SJSA1 (cell line): ENCODE measurements around the gene ALOX15B. TPM values are rescaled to one million over a fixed set of nuclear protein-coding genes. Genes with fewer than 3 reads are reported as not detected.
A peak's percentile ranks its signal among the peaks of the same experiment; 100 is the strongest.

ENCODE experiments used
- DNase-seq, 2 experiments: peaks; one replicate each; pipeline ENCODE4 v3.0.0-alpha.2; 2015 to 2020; ENCODE audit warnings: low spot score in 2 of 2, low read depth in 1 of 2
- H3K27ac ChIP-seq: fragments of 250-450 bp; sonication (Bioruptor Pico); 2 replicates; pipeline ENCODE4 v1.5.1; 2020; ENCODE audit warnings: mild to moderate bottlenecking, moderate library complexity
- H3K27me3 ChIP-seq: fragments of 250-450 bp; sonication (Bioruptor Pico); replicated peaks from 2 replicates; pipeline ENCODE4 v1.5.1; 2020; ENCODE audit warnings: mild to moderate bottlenecking, moderate library complexity
- H3K36me3 ChIP-seq: fragments of 250-450 bp; sonication (Bioruptor Pico); 2 replicates; pipeline ENCODE4 v1.5.1; 2020; ENCODE audit warnings: mild to moderate bottlenecking
- H3K4me1 ChIP-seq: fragments of 250-450 bp; sonication (Bioruptor Pico); replicated peaks from 2 replicates; pipeline ENCODE4 v1.6.1; 2021; ENCODE audit warnings: mild to moderate bottlenecking
- H3K4me3 ChIP-seq: fragments of 250-450 bp; sonication (Bioruptor Pico); 2 replicates; pipeline ENCODE4 v1.5.1; 2020; ENCODE audit warnings: mild to moderate bottlenecking
- H3K9me3 ChIP-seq: fragments of 250-450 bp; sonication (Bioruptor Pico); replicated peaks from 2 replicates; pipeline ENCODE4 v1.5.1; 2020; ENCODE audit warnings: mild to moderate bottlenecking
- total RNA-seq: library from RNA; depleted of rRNA; stranded (reverse); fragments of >200 nt; shearing (Covaris generic); gene quantifications from 2 replicates; pipeline ENCODE4 v1.2.3, GENCODE V29; 2014

ALOX15B gene
- total RNA-seq, 1 experiment from 2014 or later, result not detected

DNA sequence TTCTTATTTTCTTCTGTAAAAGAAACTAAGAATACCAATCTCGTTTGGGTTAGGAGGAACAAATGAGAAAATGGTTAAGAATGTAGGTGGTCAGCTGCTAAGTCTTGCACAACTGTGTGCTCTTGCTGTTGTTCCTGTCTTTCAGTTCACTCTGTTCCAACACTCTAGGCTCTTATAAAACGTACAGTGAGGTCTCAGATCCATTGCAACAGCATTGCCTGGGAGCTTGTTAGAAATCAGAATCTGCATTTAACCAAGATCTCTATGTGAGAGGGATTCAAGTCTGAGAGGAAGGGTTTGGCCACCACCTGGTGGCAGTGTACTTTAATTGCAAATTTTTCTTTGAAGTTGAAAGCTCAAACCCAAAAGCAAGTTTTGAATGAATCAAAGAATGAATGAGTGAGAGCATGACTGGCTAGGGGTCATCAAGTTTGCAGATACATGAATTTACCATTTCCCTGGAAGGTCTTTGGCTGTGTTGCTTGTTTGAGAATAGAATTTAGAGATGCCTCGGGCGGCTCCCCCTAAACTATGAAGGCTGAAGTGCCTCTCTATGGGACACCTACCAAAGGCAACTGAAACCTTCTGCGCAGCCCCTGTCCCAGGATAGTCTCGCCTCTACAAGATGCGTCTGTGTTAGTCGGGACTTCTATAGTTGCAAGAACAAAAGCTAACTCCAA lies 2.5 kb downstream of the ALOX15B start:
- DNase-seq, result peak in 1 of 2 experiments; percentile 26
- no peak overlapping the region for H3K27ac ChIP-seq
- peaks cover 9% of the 10 kb centered on the region for H3K27me3 ChIP-seq
- H3K36me3 ChIP-seq, result no peaks in the 10 kb centered on the region
- peaks cover 4% of the 10 kb centered on the region; the same call in 1 of the 2 replicates for H3K4me1 ChIP-seq
- no peaks in the 10 kb centered on the region for H3K9me3 ChIP-seq
- H3K4me3 ChIP-seq, result no peak overlapping the region

DNA sequence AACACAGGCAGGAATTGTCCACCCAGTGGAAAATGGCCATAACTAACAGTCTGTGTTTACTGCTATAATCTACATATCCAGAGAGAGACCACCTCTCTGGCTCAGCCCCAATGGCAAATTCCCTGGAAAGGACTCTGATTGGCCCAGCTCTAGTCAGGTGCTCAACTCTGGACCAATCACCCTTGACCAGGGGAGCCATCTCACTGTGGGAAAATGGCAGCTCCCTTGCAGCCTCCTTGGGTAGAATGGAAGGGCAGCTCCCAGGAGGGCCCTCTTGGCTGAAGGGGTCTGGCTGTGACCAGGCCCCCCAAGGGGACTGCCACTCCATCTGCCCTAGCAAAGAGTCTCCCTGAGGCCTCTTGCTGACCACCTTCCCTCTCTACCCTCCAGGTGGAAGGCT lies 3.1 kb downstream of the ALOX15B start:
- Histone ChIP-seq H3K36me3 (no peaks in the 10 kb centered on the region), H3K4me3 (no peak overlapping the region), H3K27ac (no peak overlapping the region), H3K27me3 (peaks cover 15% of the 10 kb centered on the region), H3K9me3 (no peaks in the 10 kb centered on the region), H3K4me1 (peaks cover 4% of the 10 kb centered on the region; the same call in 1 of the 2 replicates)
- DNase-seq, result no peak

DNA sequence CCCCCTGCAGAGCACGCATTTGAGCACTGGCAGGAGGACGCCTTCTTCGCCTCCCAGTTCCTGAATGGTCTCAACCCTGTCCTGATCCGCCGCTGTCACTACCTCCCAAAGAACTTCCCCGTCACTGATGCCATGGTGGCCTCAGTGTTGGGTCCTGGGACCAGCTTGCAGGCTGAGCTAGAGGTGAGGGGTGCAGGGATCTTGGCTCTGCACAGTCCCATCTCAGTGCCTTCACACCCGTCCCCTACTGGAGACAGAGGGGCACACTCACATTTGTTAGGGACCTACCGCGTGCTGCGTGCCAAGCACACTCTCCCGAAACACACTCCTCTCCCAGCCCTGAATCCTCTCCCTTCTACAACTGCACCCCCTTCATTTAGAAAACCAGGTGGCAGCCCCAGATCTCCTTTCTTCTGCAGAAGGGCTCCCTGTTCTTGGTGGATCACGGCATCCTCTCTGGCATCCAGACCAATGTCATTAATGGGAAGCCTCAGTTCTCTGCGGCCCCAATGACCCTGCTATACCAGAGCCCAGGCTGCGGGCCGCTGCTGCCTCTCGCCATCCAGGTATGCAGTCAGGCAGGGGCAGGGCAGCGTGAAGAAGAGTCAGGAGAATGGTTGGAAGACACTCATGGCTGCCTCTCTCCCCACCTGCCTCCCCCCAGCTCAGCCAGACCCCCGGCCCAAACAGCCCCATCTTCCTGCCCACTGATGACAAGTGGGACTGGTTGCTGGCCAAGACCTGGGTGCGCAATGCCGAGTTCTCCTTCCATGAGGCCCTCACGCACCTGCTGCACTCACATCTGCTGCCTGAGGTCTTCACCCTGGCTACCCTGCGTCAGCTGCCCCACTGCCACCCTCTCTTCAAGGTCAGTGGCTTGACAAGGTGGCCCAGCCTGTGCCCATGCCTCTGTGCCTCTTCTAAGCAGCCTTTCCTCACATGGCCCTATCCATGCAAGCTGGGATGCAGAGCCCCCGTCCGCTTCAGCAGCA lies 6.3 kb downstream of the ALOX15B start:
- H3K9me3 ChIP-seq, result no peaks in the 10 kb centered on the region
- H3K4me1 ChIP-seq, result peaks cover 4% of the 10 kb centered on the region; the same call in 1 of the 2 replicates
- DNase-seq, result no peak
- no peak overlapping the region for H3K4me3 ChIP-seq
- peaks cover 20% of the 10 kb centered on the region for H3K27me3 ChIP-seq
- no peak overlapping the region for H3K27ac ChIP-seq
- H3K36me3 ChIP-seq, result no peaks in the 10 kb centered on the region

- Histone ChIP-seq H3K9me3 (no peaks in the 10 kb centered on the region), H3K4me1 (no peaks in the 10 kb centered on the region; the same call in 1 of the 2 replicates), H3K27me3 (peaks cover 18% of the 10 kb centered on the region)
Measured at GRCh38 chr17:8046306-8046928, 7.6 kb downstream of the ALOX15B start.

DNA sequence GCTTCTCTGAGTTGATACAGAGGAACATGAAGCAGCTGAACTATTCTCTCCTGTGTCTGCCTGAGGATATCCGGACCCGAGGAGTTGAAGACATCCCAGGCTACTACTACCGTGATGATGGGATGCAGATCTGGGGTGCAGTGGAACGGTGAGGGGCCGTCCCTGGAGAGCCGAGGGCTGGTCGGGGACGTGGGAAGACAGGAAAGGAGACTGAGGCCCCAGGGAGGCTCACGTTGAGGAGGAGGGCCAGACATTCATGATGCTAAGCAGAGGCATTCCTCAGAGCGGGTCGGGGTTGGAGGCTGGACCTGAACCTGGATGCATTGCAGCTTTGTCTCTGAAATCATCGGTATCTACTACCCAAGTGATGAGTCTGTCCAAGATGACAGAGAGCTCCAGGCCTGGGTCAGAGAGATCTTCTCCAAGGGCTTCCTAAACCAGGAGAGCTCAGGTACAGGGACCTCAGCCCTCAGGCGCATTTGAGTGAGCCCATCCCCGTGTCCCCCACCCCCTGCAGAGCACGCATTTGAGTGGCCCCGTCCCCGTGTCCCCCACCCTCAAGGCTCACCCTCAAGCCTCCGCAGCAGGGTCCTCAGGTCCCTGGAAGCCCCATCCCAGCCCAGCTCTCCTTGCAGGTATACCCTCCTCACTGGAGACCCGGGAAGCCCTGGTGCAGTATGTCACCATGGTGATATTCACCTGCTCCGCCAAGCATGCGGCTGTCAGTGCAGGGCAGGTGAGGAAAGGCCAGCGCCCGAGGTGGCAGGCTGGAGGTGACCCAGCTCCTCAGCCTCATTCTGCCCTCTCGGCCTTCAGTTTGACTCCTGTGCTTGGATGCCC lies 8.3 kb downstream of the ALOX15B start:
- DNase-seq, result no peak
- H3K9me3 ChIP-seq, result no peaks in the 10 kb centered on the region
- H3K4me1 ChIP-seq, result no peaks in the 10 kb centered on the region
- H3K36me3 ChIP-seq, result no peaks in the 10 kb centered on the region
- no peak overlapping the region for H3K4me3 ChIP-seq
- H3K27ac ChIP-seq, result no peak overlapping the region
- H3K27me3 ChIP-seq, result peaks cover 18% of the 10 kb centered on the region

More at GRCh38 chr17:8046306-8046928, 7.6 kb downstream of the ALOX15B start:
- Histone ChIP-seq H3K36me3 (no peaks in the 10 kb centered on the region), H3K27ac (no peak overlapping the region), H3K4me3 (no peak overlapping the region)
- no peak for DNase-seq

DNA sequence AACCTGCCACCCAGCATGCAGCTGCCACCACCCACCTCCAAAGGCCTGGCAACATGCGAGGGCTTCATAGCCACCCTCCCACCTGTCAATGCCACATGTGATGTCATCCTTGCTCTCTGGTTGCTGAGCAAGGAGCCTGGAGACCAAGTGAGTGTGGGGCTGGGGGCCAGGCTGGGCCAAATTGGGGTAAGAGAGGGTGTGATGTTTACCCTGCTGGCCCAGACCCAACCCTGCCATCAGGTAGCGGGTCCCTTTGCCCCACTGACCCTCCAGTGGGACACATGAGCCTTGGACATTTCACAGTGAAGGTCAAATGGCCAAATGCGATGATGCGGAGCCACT lies 8.9 kb downstream of the ALOX15B start:
- DNase-seq, result no peak
- peaks cover 18% of the 10 kb centered on the region for H3K27me3 ChIP-seq
- H3K4me1 ChIP-seq, result no peaks in the 10 kb centered on the region
- no peak overlapping the region for H3K4me3 ChIP-seq
- no peaks in the 10 kb centered on the region for H3K36me3 ChIP-seq
- no peak overlapping the region for H3K27ac ChIP-seq
- H3K9me3 ChIP-seq, result no peaks in the 10 kb centered on the region

GRCh38 chr17:8048236-8048635 lies 9.4 kb downstream of the ALOX15B start:
- Histone ChIP-seq H3K27me3 (peaks cover 18% of the 10 kb centered on the region), H3K36me3 (no peaks in the 10 kb centered on the region), H3K4me1 (no peaks in the 10 kb centered on the region), H3K9me3 (no peaks in the 10 kb centered on the region), H3K4me3 (no peak overlapping the region), H3K27ac (no peak overlapping the region)
- DNase-seq, result no peak

DNA sequence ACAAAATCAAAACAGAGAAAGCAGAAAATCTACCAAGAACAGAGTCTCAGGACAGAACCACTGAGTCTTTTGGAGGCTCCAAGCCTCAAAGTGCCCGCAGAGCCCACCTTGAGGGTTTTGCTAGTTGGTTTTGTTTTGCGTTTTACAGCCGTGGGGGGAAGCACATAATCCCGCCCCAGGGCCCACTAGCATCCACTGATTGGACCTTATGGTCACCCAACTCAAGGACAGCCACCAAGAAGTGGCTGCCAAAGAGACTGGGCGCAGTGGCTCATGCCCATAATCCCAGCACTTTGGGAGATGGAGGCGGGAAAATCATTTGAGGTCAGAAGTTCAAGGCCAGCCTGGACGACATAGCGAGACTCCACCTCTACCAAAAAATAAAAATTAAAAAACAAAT lies 9.9 kb downstream of the ALOX15B start:
- Histone ChIP-seq H3K4me1 (no peaks in the 10 kb centered on the region), H3K27me3 (peaks cover 18% of the 10 kb centered on the region)

GRCh38 chr17:8051831-8052230 lies 13.0 kb downstream of the ALOX15B start:
- Histone ChIP-seq H3K4me3 (no peak overlapping the region), H3K36me3 (no peaks in the 10 kb centered on the region), H3K27ac (no peak overlapping the region), H3K27me3 (peaks cover 21% of the 10 kb centered on the region), H3K4me1 (no peaks in the 10 kb centered on the region), H3K9me3 (no peaks in the 10 kb centered on the region)
- DNase-seq, result no peak

More for the DNA sequence above, 9.9 kb downstream of the ALOX15B start:
- no peak for DNase-seq
- H3K27ac ChIP-seq, result no peak overlapping the region
- H3K36me3 ChIP-seq, result no peaks in the 10 kb centered on the region
- H3K9me3 ChIP-seq, result no peaks in the 10 kb centered on the region
- H3K4me3 ChIP-seq, result no peak overlapping the region

GRCh38 chr17:8052256-8053252 lies 13.7 kb downstream of the ALOX15B start:
- no peak for DNase-seq
- H3K9me3 ChIP-seq, result no peaks in the 10 kb centered on the region
- H3K27ac ChIP-seq, result no peak overlapping the region
- no peak overlapping the region for H3K4me3 ChIP-seq
- no peaks in the 10 kb centered on the region for H3K36me3 ChIP-seq
- H3K4me1 ChIP-seq, result no peaks in the 10 kb centered on the region
- peaks cover 21% of the 10 kb centered on the region for H3K27me3 ChIP-seq

DNA sequence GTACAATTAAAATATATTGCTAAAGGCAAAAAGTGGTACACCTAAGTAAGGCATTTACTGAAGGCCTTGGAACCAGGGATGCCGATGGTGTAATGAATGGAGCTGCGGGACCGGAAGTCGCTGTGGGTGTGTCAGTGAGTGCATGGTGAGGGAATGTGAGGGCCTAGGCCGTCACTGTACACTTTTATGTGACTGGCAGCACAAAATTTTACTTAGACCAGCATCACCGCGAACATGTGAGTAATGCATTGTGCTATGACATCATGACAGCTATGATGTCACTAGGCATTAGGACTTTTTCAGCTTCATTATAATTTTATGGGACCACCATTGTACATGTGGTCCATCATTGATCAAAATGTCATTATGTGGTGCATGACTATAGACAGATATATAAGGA lies 14.7 kb downstream of the ALOX15B start:
- DNase-seq, result no peak
- peaks cover 29% of the 10 kb centered on the region for H3K27me3 ChIP-seq

DNA sequence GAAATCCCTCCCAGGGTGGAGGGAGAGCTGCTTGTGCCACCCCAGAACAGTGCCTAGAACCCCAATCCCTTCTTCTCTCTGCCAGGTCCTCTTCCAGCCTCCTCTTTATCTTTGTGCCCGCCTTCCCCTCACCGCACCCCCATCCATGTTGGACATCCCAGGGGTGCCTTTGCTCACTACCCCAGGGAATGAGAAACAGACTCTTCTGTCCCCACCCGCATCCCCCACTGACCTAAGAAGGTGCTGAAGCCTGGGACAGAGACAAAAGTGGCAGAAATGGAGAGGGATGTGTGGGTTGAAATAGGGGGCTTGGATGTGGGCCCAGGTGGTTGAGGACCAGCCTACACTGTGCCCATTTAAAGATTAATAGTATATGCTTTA lies 17.0 kb downstream of the ALOX15B start:
- Histone ChIP-seq H3K27ac (no peak overlapping the region), H3K27me3 (peaks cover 43% of the 10 kb centered on the region), H3K9me3 (no peaks in the 10 kb centered on the region), H3K4me1 (no peaks in the 10 kb centered on the region), H3K4me3 (no peak overlapping the region), H3K36me3 (no peaks in the 10 kb centered on the region)
- no peak for DNase-seq

More for the DNA sequence above, 14.7 kb downstream of the ALOX15B start:
- Histone ChIP-seq H3K4me1 (no peaks in the 10 kb centered on the region), H3K36me3 (no peaks in the 10 kb centered on the region), H3K27ac (no peak overlapping the region), H3K9me3 (no peaks in the 10 kb centered on the region), H3K4me3 (no peak overlapping the region)
